ENCODE measurements around the gene CDC42EP5.

DNA sequence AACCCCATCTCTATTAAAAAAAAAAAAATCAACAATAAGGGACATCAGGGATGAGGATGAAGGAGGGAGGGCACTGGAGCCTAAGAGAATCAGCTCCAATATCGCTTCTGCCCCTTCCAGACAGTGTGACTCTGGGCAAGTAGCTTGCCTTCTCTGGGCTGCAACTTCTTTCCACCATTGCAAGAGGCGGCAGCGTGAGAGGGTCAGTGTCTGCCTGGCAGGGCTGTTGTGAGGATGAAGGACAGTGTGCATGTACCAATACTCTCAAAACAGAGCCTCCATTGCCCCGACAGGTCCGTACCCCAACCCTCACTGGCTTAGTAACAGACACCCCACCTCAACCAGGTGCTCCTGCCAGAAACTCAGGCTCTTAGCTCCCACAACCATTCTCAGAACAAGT lies 39.4 kb downstream of the CDC42EP5 start:
- no peak for TF ChIP-seq POLR2AphosphoS5 (IDR thresholded peaks at IDR 0.05; ENCODE audit: low read depth, low read length)
- TF ChIP-seq, protein P1, sequence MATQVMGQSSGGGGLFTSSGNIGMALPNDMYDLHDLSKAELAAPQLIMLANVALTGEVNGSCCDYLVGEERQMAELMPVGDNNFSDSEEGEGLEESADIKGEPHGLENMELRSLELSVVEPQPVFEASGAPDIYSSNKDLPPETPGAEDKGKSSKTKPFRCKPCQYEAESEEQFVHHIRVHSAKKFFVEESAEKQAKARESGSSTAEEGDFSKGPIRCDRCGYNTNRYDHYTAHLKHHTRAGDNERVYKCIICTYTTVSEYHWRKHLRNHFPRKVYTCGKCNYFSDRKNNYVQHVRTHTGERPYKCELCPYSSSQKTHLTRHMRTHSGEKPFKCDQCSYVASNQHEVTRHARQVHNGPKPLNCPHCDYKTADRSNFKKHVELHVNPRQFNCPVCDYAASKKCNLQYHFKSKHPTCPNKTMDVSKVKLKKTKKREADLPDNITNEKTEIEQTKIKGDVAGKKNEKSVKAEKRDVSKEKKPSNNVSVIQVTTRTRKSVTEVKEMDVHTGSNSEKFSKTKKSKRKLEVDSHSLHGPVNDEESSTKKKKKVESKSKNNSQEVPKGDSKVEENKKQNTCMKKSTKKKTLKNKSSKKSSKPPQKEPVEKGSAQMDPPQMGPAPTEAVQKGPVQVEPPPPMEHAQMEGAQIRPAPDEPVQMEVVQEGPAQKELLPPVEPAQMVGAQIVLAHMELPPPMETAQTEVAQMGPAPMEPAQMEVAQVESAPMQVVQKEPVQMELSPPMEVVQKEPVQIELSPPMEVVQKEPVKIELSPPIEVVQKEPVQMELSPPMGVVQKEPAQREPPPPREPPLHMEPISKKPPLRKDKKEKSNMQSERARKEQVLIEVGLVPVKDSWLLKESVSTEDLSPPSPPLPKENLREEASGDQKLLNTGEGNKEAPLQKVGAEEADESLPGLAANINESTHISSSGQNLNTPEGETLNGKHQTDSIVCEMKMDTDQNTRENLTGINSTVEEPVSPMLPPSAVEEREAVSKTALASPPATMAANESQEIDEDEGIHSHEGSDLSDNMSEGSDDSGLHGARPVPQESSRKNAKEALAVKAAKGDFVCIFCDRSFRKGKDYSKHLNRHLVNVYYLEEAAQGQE (IDR thresholded peaks at IDR 0.05; ENCODE audit: insufficient read depth in 1 of 2, low read depth in 2 of 2, low read length in 2 of 2), result no peak
- no peak for TF ChIP-seq TAF1 (IDR thresholded peaks at IDR 0.05; ENCODE audit: borderline replicate concordance, insufficient read depth, low read length)
- no peak for TF ChIP-seq SIN3A (IDR thresholded peaks at IDR 0.05; ENCODE audit: borderline replicate concordance, insufficient read depth, low read length)
- no peak for TF ChIP-seq FOXP2 (optimal IDR thresholded peaks at IDR 0.05; ENCODE audit: borderline replicate concordance, extremely low read depth, extremely low read length, insufficient read depth)
